ENCODE measurements around the gene TMC5.

TMC5 gene

DNA sequence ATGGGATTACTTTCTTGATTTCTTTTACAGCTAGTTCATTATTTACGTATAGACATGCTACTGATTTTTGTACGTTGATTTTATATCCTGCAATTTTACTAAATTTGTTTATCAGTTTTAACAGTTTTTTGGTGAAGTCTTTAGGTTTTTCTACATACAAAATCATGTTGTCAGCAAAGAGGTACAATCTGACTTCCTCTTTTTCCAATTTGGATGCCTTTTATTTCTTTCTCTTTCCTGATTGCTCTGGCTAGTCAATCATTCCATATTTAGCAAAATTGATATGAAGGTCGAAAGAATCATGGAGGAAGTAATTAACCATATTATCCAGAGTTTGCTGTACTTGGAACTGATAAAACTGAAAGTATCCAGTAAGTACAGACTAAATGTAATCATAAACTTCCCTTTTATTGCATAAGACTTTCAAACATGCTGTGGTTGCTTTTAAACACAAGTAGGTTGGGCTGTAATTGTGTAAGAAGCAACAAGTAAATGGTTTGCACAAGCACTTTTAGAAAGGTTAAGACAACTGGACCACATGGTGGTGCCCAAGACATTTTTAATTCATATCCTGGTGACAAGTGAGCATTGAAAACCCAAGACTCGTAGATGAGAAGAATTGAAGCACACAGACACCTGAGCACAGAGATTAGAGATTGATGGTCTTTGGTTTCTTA lies 95.8 kb downstream of the TMC5 start:
- H3K9me3 ChIP-seq (ENCODE audit: control insufficient read depth, insufficient read depth, low read length): no peaks in the 10 kb centered on the region
- no peak for TF ChIP-seq EZH2phosphoT487 (IDR thresholded peaks at IDR 0.05; ENCODE audit: borderline replicate concordance, low read length)
- TF ChIP-seq, protein P1, sequence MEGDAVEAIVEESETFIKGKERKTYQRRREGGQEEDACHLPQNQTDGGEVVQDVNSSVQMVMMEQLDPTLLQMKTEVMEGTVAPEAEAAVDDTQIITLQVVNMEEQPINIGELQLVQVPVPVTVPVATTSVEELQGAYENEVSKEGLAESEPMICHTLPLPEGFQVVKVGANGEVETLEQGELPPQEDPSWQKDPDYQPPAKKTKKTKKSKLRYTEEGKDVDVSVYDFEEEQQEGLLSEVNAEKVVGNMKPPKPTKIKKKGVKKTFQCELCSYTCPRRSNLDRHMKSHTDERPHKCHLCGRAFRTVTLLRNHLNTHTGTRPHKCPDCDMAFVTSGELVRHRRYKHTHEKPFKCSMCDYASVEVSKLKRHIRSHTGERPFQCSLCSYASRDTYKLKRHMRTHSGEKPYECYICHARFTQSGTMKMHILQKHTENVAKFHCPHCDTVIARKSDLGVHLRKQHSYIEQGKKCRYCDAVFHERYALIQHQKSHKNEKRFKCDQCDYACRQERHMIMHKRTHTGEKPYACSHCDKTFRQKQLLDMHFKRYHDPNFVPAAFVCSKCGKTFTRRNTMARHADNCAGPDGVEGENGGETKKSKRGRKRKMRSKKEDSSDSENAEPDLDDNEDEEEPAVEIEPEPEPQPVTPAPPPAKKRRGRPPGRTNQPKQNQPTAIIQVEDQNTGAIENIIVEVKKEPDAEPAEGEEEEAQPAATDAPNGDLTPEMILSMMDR (IDR thresholded peaks at IDR 0.05; ENCODE audit: low read depth, low read length, poor library complexity, severe bottlenecking): no peak
- H3K27ac ChIP-seq (ENCODE audit: low read depth, low read length): no peak overlapping the region
- H3K4me2 ChIP-seq (ENCODE audit: low read length): no peak overlapping the region
- H3K9me2 ChIP-seq (replicated peaks; ENCODE audit: control insufficient read depth, low read length): no peaks in the 10 kb centered on the region
- H3K4me3 ChIP-seq (ENCODE audit: low read length): no peak overlapping the region
- H3K36me3 ChIP-seq (ENCODE audit: control insufficient read depth, low read length): peaks cover 80% of the 10 kb centered on the region
- H3F3A ChIP-seq (ENCODE audit: control insufficient read depth, insufficient read depth): no peaks in the 10 kb centered on the region
- peaks cover 12% of the 10 kb centered on the region for H3K4me1 ChIP-seq (ENCODE audit: control insufficient read depth, low read length)
- H3K79me2 ChIP-seq (ENCODE audit: control insufficient read depth, low read length): peaks cover 39% of the 10 kb centered on the region
- H4K20me1 ChIP-seq (ENCODE audit: control insufficient read depth, insufficient read depth, low read depth, low read length): no peaks in the 10 kb centered on the region
- no peaks in the 10 kb centered on the region for H3K27me3 ChIP-seq (ENCODE audit: control insufficient read depth, low read length)

DNA sequence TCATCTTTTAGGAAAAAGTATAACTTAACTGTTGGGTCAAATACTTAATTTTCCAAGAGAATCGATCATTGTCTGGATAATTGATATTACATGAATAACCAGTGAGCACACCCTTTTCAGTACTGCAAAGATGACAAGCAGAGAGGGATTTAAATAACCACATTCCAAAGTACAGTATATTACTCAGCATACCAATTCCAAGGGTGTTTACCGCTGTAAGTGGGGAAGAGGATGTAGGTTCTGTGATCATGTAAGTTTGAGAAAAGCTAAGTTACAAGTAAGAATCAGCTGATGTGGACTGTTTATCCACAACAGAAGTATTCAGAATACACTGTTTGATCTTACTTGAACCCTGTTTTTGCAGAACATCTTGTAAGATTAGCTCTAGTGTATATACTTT lies 98.1 kb downstream of the TMC5 start:
- peaks cover 61% of the 10 kb centered on the region for H3K79me2 ChIP-seq (ENCODE audit: control insufficient read depth, low read length)
- H3K27ac ChIP-seq (ENCODE audit: low read depth, low read length): no peak overlapping the region
- H3K27me3 ChIP-seq (ENCODE audit: control insufficient read depth, low read length): no peaks in the 10 kb centered on the region
- no peaks in the 10 kb centered on the region; the same call in 1 of the 2 replicates for H4K20me1 ChIP-seq (ENCODE audit: control insufficient read depth, insufficient read depth, low read depth, low read length)
- no peak overlapping the region for H3K4me2 ChIP-seq (ENCODE audit: low read length)
- peaks cover 30% of the 10 kb centered on the region for H3K4me1 ChIP-seq (ENCODE audit: control insufficient read depth, low read length)
- TF ChIP-seq, protein P1 (IDR thresholded peaks at IDR 0.05; ENCODE audit: low read depth, low read length, poor library complexity, severe bottlenecking): no peak
- TF ChIP-seq EZH2phosphoT487 (IDR thresholded peaks at IDR 0.05; ENCODE audit: borderline replicate concordance, low read length): no peak
- no peak overlapping the region for H3K4me3 ChIP-seq (ENCODE audit: low read length)
- H3F3A ChIP-seq (ENCODE audit: control insufficient read depth, insufficient read depth): no peaks in the 10 kb centered on the region
- H3K9me3 ChIP-seq (ENCODE audit: control insufficient read depth, insufficient read depth, low read length): no peaks in the 10 kb centered on the region
- peaks cover 78% of the 10 kb centered on the region for H3K36me3 ChIP-seq (ENCODE audit: control insufficient read depth, low read length)
- no peaks in the 10 kb centered on the region for H3K9me2 ChIP-seq (replicated peaks; ENCODE audit: control insufficient read depth, low read length)

DNA sequence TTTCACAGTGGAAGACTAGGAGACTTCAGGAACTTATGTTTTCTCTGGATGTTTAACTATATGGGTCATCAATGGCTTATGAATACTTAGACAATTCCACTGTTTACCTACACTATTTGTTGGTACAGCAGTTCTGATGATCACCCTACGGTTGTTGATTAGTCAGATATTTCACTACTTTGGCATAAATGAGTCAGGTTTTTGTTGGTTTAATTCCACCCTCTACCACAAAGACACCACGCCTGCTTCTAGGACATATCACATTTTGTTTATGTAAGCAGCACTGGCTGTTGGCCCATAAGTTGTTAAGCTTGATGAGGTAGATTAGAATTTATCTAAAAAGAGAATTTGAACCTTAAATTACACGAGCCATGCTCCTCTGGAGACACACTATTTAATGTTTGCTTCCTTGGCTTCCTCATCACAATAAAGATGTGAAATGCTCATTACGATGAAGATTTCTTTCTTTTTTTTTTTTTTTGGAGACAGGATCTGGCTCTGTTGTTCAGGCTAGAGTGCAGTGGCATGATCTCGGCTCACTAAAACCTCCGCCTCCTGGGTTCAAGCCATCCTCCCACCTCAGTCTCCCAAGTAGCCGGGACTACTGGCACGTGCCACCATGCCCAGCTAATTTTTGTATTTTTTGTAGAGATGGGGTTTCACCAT lies 99.9 kb downstream of the TMC5 start:
- no peak overlapping the region for H3K27ac ChIP-seq (ENCODE audit: low read depth, low read length)
- H3K9me3 ChIP-seq (ENCODE audit: control insufficient read depth, insufficient read depth, low read length): no peaks in the 10 kb centered on the region
- H3K79me2 ChIP-seq (ENCODE audit: control insufficient read depth, low read length): peaks cover 72% of the 10 kb centered on the region
- no peaks in the 10 kb centered on the region for H3K9me2 ChIP-seq (replicated peaks; ENCODE audit: control insufficient read depth, low read length)
- H3K36me3 ChIP-seq (ENCODE audit: control insufficient read depth, low read length): peaks cover 72% of the 10 kb centered on the region
- H3F3A ChIP-seq (ENCODE audit: control insufficient read depth, insufficient read depth): peaks cover 3% of the 10 kb centered on the region
- no peak for TF ChIP-seq EZH2phosphoT487 (IDR thresholded peaks at IDR 0.05; ENCODE audit: borderline replicate concordance, low read length)
- TF ChIP-seq, protein P1 (IDR thresholded peaks at IDR 0.05; ENCODE audit: low read depth, low read length, poor library complexity, severe bottlenecking): no peak
- H3K4me3 ChIP-seq (ENCODE audit: low read length): no peak overlapping the region
- H3K27me3 ChIP-seq (ENCODE audit: control insufficient read depth, low read length): no peaks in the 10 kb centered on the region
- H4K20me1 ChIP-seq (ENCODE audit: control insufficient read depth, insufficient read depth, low read depth, low read length): no peaks in the 10 kb centered on the region; the same call in 1 of the 2 replicates
- H3K4me1 ChIP-seq (ENCODE audit: control insufficient read depth, low read length): peaks cover 33% of the 10 kb centered on the region
- H3K4me2 ChIP-seq (ENCODE audit: low read length): no peak overlapping the region

All from DOHH2 (cell line).